ACC112 (cell line): ENCODE data around the gene PTPRCAP.

Source experiments
- H2AFZ ChIP-seq: fragments of 200-600 bp; sonication (generic); one replicate; pipeline ENCODE4 v1.6.0; 2017; ENCODE audit warnings: antibody characterized with exemption, low read length; ENCODE audit not compliant: unreplicated experiment
- H3K27ac ChIP-seq: fragments of 200-600 bp; sonication (generic); 2 replicates; pipeline ENCODE4 v1.5.1; 2014; ENCODE audit warnings: low read depth, mild to moderate bottlenecking, antibody characterized with exemption, low read length, moderate library complexity
- H3K27me3 ChIP-seq: fragments of 200-600 bp; sonication (generic); 2 replicates; pipeline ENCODE4 v1.6.1; 2014; ENCODE audit warnings: mild to moderate bottlenecking, antibody characterized with exemption, low read length, moderate library complexity, mixed read lengths; ENCODE audit not compliant: insufficient read depth
- H3K36me3 ChIP-seq: fragments of 200-600 bp; sonication (generic); 2 replicates; pipeline ENCODE4 v1.6.1; 2016; ENCODE audit warnings: mild to moderate bottlenecking, antibody characterized with exemption, low read length, moderate library complexity, mixed read lengths; ENCODE audit not compliant: insufficient read depth
- H3K4me1 ChIP-seq: fragments of 200-600 bp; sonication (generic); one replicate; pipeline ENCODE4 v1.6.1; 2016; ENCODE audit warnings: low read length, mixed read lengths; ENCODE audit not compliant: insufficient read depth, unreplicated experiment, control insufficient read depth
- H3K4me3 ChIP-seq: fragments of 200-600 bp; sonication (generic); 2 replicates; pipeline ENCODE4 v1.5.1; 2014; ENCODE audit warnings: mild to moderate bottlenecking, low read depth, low read length
- H3K79me2 ChIP-seq: fragments of 200-600 bp; sonication (generic); one replicate; pipeline ENCODE4 v1.6.0; 2016; ENCODE audit warnings: low read length; ENCODE audit not compliant: control insufficient read depth, unreplicated experiment, insufficient read depth

PTPRCAP gene

GRCh38 chr11:67412495-67413179 lies 24.8 kb downstream of the PTPRCAP start:
- Histone ChIP-seq H3K4me1 (no peaks in the 10 kb centered on the region), H2AFZ (no peak overlapping the region), H3K79me2 (no peaks in the 10 kb centered on the region), H3K27me3 (peaks cover 22% of the 10 kb centered on the region), H3K36me3 (no peaks in the 10 kb centered on the region), H3K4me3 (no peak overlapping the region), H3K27ac (no peak overlapping the region)

- no peak overlapping the region for H2AFZ ChIP-seq
- H3K4me1 ChIP-seq, result no peaks in the 10 kb centered on the region
- peaks cover 22% of the 10 kb centered on the region for H3K27me3 ChIP-seq
- no peaks in the 10 kb centered on the region for H3K79me2 ChIP-seq
- no peak overlapping the region for H3K27ac ChIP-seq
- no peak overlapping the region for H3K4me3 ChIP-seq
- no peaks in the 10 kb centered on the region for H3K36me3 ChIP-seq
Measured at GRCh38 chr11:67411785-67412152, 25.7 kb downstream of the PTPRCAP start.

GRCh38 chr11:67410984-67411784 lies 26.3 kb downstream of the PTPRCAP start:
- Histone ChIP-seq H2AFZ (no peak overlapping the region), H3K4me1 (no peaks in the 10 kb centered on the region), H3K27me3 (peaks cover 22% of the 10 kb centered on the region), H3K36me3 (no peaks in the 10 kb centered on the region), H3K4me3 (no peak overlapping the region), H3K79me2 (no peaks in the 10 kb centered on the region), H3K27ac (no peak overlapping the region)

- no peak overlapping the region for H3K27ac ChIP-seq
- no peak overlapping the region for H3K4me3 ChIP-seq
- H3K4me1 ChIP-seq, result no peaks in the 10 kb centered on the region
- H3K36me3 ChIP-seq, result no peaks in the 10 kb centered on the region
- H2AFZ ChIP-seq, result no peak overlapping the region
- H3K79me2 ChIP-seq, result no peaks in the 10 kb centered on the region
- H3K27me3 ChIP-seq, result peaks cover 22% of the 10 kb centered on the region
Measured at GRCh38 chr11:67410369-67410831, 27.1 kb downstream of the PTPRCAP start.

GRCh38 chr11:67409781-67410368 lies 27.6 kb downstream of the PTPRCAP start:
- Histone ChIP-seq H3K27ac (no peak overlapping the region), H3K79me2 (no peaks in the 10 kb centered on the region), H2AFZ (no peak overlapping the region), H3K4me3 (no peak overlapping the region), H3K36me3 (no peaks in the 10 kb centered on the region), H3K4me1 (no peaks in the 10 kb centered on the region), H3K27me3 (peaks cover 22% of the 10 kb centered on the region)

- Histone ChIP-seq H3K4me3 (no peak overlapping the region), H3K27me3 (peaks cover 22% of the 10 kb centered on the region), H3K4me1 (no peaks in the 10 kb centered on the region), H3K36me3 (no peaks in the 10 kb centered on the region), H3K79me2 (no peaks in the 10 kb centered on the region), H3K27ac (no peak overlapping the region), H2AFZ (no peak overlapping the region)
Measured at GRCh38 chr11:67409261-67409666, 28.2 kb downstream of the PTPRCAP start.

GRCh38 chr11:67408437-67409200 lies 28.9 kb downstream of the PTPRCAP start:
- H3K36me3 ChIP-seq, result no peaks in the 10 kb centered on the region
- no peaks in the 10 kb centered on the region for H3K79me2 ChIP-seq
- peaks cover 22% of the 10 kb centered on the region for H3K27me3 ChIP-seq
- H3K4me1 ChIP-seq, result no peaks in the 10 kb centered on the region
- H3K4me3 ChIP-seq, result no peak overlapping the region
- no peak overlapping the region for H3K27ac ChIP-seq
- no peak overlapping the region for H2AFZ ChIP-seq

GRCh38 chr11:67407688-67408163 lies 29.8 kb downstream of the PTPRCAP start:
- H3K27ac ChIP-seq, result no peak overlapping the region
- H3K4me3 ChIP-seq, result no peak overlapping the region
- H3K4me1 ChIP-seq, result no peaks in the 10 kb centered on the region
- no peaks in the 10 kb centered on the region for H3K79me2 ChIP-seq
- H3K27me3 ChIP-seq, result peaks cover 22% of the 10 kb centered on the region
- no peak overlapping the region for H2AFZ ChIP-seq
- H3K36me3 ChIP-seq, result no peaks in the 10 kb centered on the region

GRCh38 chr11:67406969-67407687 lies 30.4 kb downstream of the PTPRCAP start:
- Histone ChIP-seq H3K36me3 (no peaks in the 10 kb centered on the region), H2AFZ (no peak overlapping the region), H3K79me2 (no peaks in the 10 kb centered on the region), H3K27ac (no peak overlapping the region), H3K4me1 (peaks cover 1% of the 10 kb centered on the region), H3K27me3 (peaks cover 22% of the 10 kb centered on the region), H3K4me3 (no peak overlapping the region)
